Fibroblast of lung (primary cell): ENCODE results near the gene FOXD3. TPM values are rescaled to one million over a fixed set of nuclear protein-coding genes. Genes with fewer than 3 reads are reported as not detected.
A peak's percentile ranks its signal among the peaks of the same experiment; 100 is the strongest.

Experiments used
- DNase-seq, 2 donors: peaks; one replicate each; pipeline versions ENCODE4 v3.0.0 to v3.0.0-alpha.2; 2010; ENCODE audit warnings: low read depth in 2 of 2
- H2AFZ ChIP-seq: 2 replicates; pipeline ENCODE4 v1.5.1; 2012; ENCODE audit warnings: low read length, control low read depth, inconsistent platforms
- H3K27ac ChIP-seq: 2 replicates; pipeline ENCODE4 v1.5.1; 2011; ENCODE audit warnings: low read length, control low read depth; ENCODE audit not compliant: insufficient read depth
- H3K27me3 ChIP-seq: 2 replicates; pipeline ENCODE4 v1.5.1; 2011; ENCODE audit warnings: mild to moderate bottlenecking, low read length; ENCODE audit not compliant: control insufficient read depth, insufficient read depth
- H3K36me3 ChIP-seq: 2 replicates; pipeline ENCODE4 v1.5.1; 2011; ENCODE audit warnings: low read length; ENCODE audit not compliant: control insufficient read depth, insufficient read depth
- H3K4me1 ChIP-seq: 2 replicates; pipeline ENCODE4 v1.5.1; 2011; ENCODE audit warnings: low read length; ENCODE audit not compliant: control insufficient read depth, insufficient read depth; ENCODE audit errors: extremely low read depth
- H3K4me2 ChIP-seq: 2 replicates; pipeline ENCODE4 v1.5.1; 2011; ENCODE audit warnings: low read length, control low read depth; ENCODE audit not compliant: insufficient read depth; ENCODE audit errors: extremely low read depth
- H3K4me3 ChIP-seq, 4 experiments: fragments of 200-600 bp in 1 of 4; sonication (generic) in 1 of 4; replicated peaks in 1 of 4; 2 replicates each; pipeline ENCODE4 v1.5.1; 2011 to 2016; ENCODE audit warnings: low read length in 4 of 4, low read depth in 3 of 4, mild to moderate bottlenecking in 3 of 4, control low read depth in 2 of 4, inconsistent platforms in 1 of 4, mixed read lengths in 1 of 4; ENCODE audit not compliant: insufficient read depth in 1 of 4; ENCODE audit errors: control extremely low read depth in 1 of 4
- H3K79me2 ChIP-seq: 2 replicates; pipeline ENCODE4 v1.5.1; 2012; ENCODE audit warnings: mild to moderate bottlenecking, low read length, inconsistent platforms; ENCODE audit not compliant: control insufficient read depth, insufficient read depth
- H3K9ac ChIP-seq: 2 replicates; pipeline ENCODE4 v1.5.1; 2011; ENCODE audit warnings: mild to moderate bottlenecking, low read length, control low read depth; ENCODE audit not compliant: insufficient read depth
- H3K9me3 ChIP-seq: 2 replicates; pipeline ENCODE4 v1.5.1; 2012; ENCODE audit warnings: low read depth, low read length; ENCODE audit not compliant: control insufficient read depth, insufficient read depth
- H4K20me1 ChIP-seq: 2 replicates; pipeline ENCODE4 v1.5.1; 2011; ENCODE audit warnings: low read length; ENCODE audit not compliant: control insufficient read depth, insufficient read depth; ENCODE audit errors: extremely low read depth
- CTCF ChIP-seq, 2 donors: IDR thresholded peaks in 1 of 2; conservative IDR thresholded peaks in 1 of 2; 1 replicate in 1 of 2; 2 replicates in 1 of 2; pipeline ENCODE4 v1.5.1; 2011 to 2012; ENCODE audit warnings: low read length in 2 of 2, control low read depth in 1 of 2, inconsistent platforms in 1 of 2, low read depth in 1 of 2, mild to moderate bottlenecking in 1 of 2
- EZH2 ChIP-seq: IDR thresholded peaks from 2 replicates; pipeline ENCODE4 v1.5.1; 2012; ENCODE audit warnings: low read length, control low read depth, mild to moderate bottlenecking; ENCODE audit errors: missing control alignments
- polyA plus RNA-seq, 2 donors: library from polyadenylated mRNA; depleted of rRNA in 1 of 2; stranded (reverse) in 1 of 2; unstranded in 1 of 2; fragments of >200 nt; gene quantifications; 2 replicates each; pipeline ENCODE4 v1.2.1, GENCODE V29; 2011 to 2012; ENCODE audit warnings: missing spikeins in 1 of 2
- total RNA-seq: library from RNA; depleted of rRNA; stranded (reverse); fragments of >200 nt; gene quantifications from 2 replicates; pipeline ENCODE4 v1.2.1, GENCODE V29; 2014

FOXD3 gene
- total and polyA plus RNA-seq, 2 donors (not counting 1 experiment from before 2014, with no cell fraction given): not detected

- H2AFZ ChIP-seq: no peak overlapping the region
- no peak overlapping the region for H3K4me3 ChIP-seq
- peaks cover 2% of the 10 kb centered on the region for H3K4me1 ChIP-seq
- H3K27me3 ChIP-seq: no peaks in the 10 kb centered on the region
- no peaks in the 10 kb centered on the region for H3K36me3 ChIP-seq
- no peak for TF ChIP-seq EZH2
- no peak for TF ChIP-seq CTCF (conservative IDR thresholded peaks at IDR 0.05 in 1 of 2, IDR thresholded peaks at IDR 0.05 in 1 of 2; ENCODE audit: low read depth in 1 of 2, low read length in 2 of 2)
- no peaks in the 10 kb centered on the region for H4K20me1 ChIP-seq
- H3K9ac ChIP-seq: no peak overlapping the region
- H3K27ac ChIP-seq: no peak overlapping the region
- no peaks in the 10 kb centered on the region for H3K9me3 ChIP-seq
- H3K4me2 ChIP-seq: no peak overlapping the region
- DNase-seq: no peak
- no peaks in the 10 kb centered on the region for H3K79me2 ChIP-seq
Observed at GRCh38 chr1:63363014-63363413, 40.6 kb downstream of the FOXD3 start.

GRCh38 chr1:63366908-63367214, 44.5 kb downstream of the FOXD3 start:
- Histone ChIP-seq H3K36me3 (no peaks in the 10 kb centered on the region), H3K9me3 (no peaks in the 10 kb centered on the region), H3K27me3 (no peaks in the 10 kb centered on the region), H3K4me2 (peak overlapping the region; percentile 86), H3K9ac (no peak overlapping the region), H3K4me1 (peaks cover 2% of the 10 kb centered on the region), H4K20me1 (no peaks in the 10 kb centered on the region), H3K4me3 (peak overlapping the region; percentile 53 to 100 (median 97)), H2AFZ (peak overlapping the region; percentile 97), H3K27ac (no peak overlapping the region), H3K79me2 (no peaks in the 10 kb centered on the region)
- no peak for DNase-seq
- no peak for TF ChIP-seq EZH2
- no peak for TF ChIP-seq CTCF (conservative IDR thresholded peaks at IDR 0.05 in 1 of 2, IDR thresholded peaks at IDR 0.05 in 1 of 2; ENCODE audit: low read depth in 1 of 2, low read length in 2 of 2)

DNA sequence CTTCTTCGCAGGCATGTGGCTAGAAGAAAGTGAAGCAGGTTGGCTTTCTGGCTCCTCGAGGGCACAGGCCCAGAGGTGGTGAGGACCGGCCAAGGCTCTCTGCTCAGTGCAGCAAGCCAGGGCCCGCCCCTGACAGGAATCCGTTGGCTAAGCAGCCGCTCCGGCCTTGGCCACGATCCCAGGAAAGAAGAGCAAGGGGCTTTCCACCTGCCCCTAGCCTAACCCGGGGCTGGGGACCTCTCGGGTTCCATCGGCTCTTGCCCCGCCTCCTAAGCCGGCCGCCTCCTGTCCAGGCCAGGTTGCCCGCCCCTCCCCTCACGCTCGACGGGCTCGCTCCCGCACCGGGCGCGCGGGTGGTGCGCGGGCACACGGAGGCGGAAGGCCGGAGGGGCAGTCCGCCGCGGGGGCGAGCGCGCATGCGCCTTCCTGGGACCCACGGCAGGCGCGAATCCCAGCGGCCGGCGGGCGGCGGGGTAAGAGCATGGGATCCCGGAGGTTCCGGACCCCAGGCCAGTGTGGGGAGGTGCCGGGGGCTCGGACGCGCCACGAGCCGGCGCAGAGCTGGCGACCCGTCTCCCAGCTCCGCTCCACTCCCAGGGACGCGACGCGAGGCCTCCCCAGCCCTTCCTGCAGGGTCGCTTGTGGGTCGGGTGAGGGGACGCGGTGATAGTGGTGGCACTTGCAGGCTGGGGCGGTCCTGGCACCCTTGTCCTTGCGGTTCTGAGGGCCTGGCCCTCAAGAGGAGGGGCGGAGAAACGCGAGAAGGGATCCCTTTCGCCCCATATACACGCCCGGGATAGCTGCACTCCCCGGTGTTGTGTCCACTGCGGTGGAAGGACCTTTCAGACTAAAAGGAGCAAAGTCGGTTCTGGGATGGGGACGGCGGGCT, 45.1 kb downstream of the FOXD3 start, which contains the start of gene ALG6:
TSS of gene ALG6 (plus strand) at position 413 of the 889 bp plus-strand sequence. CDS start 3,351 bp downstream, outside the sequence.
- no peaks in the 10 kb centered on the region for H3K36me3 ChIP-seq
- H3K9ac ChIP-seq: peak within 1 kb of the TSS; percentile 72
- peak within 1 kb of the TSS; percentile 73 for H3K27ac ChIP-seq
- H3K27me3 ChIP-seq: no peaks in the 10 kb centered on the region
- no peaks in the 10 kb centered on the region for H4K20me1 ChIP-seq
- H3K4me1 ChIP-seq: peaks cover 2% of the 10 kb centered on the region
- TF ChIP-seq EZH2 (no peak), CTCF (conservative IDR thresholded peaks at IDR 0.05 in 1 of 2, IDR thresholded peaks at IDR 0.05 in 1 of 2; ENCODE audit: low read depth in 1 of 2, low read length in 2 of 2) (peak in 1 of 2 donors; percentile 11)
- H3K9me3 ChIP-seq: no peaks in the 10 kb centered on the region
- peak within 1 kb of the TSS; percentile 89 to 100 (median 97) for H3K4me3 ChIP-seq
- peak within 1 kb of the TSS; percentile 100 for H3K4me2 ChIP-seq
- H2AFZ ChIP-seq: peak within 1 kb of the TSS; percentile 98
- DNase-seq: peak; percentile 89
- H3K79me2 ChIP-seq: no peaks in the 10 kb centered on the region
